Cardiac muscle cell (in vitro differentiated cells and primary cell): ENCODE measurements around the gene TRIP12. TPM values are rescaled to one million over a fixed set of nuclear protein-coding genes. Genes with fewer than 3 reads are reported as not detected.

Source experiments
- DNase-seq, 2 donors: peaks; one replicate each; pipeline versions ENCODE4 v3.0.0 to v3.0.0-alpha.2; 2010 to 2017; ENCODE audit warnings: low read depth in 1 of 2, low spot score in 1 of 2
- H3K27ac ChIP-seq: fragments of 200-600 bp; sonication (generic); 2 replicates; pipeline ENCODE4 v1.5.1; 2016
- H3K27me3 ChIP-seq: fragments of 200-600 bp; sonication (generic); 2 replicates; pipeline ENCODE4 v1.6.0; 2016; ENCODE audit warnings: control low read depth
- H3K36me3 ChIP-seq: fragments of 200-600 bp; sonication (generic); 2 replicates; pipeline ENCODE4 v1.5.1; 2016; ENCODE audit warnings: control low read depth
- H3K4me1 ChIP-seq: fragments of 200-600 bp; sonication (generic); 2 replicates; pipeline ENCODE4 v1.8.1; 2017; ENCODE audit warnings: low read depth, mild to moderate bottlenecking, mixed run types
- H3K4me3 ChIP-seq: fragments of 200-600 bp; sonication (generic); 2 replicates; pipeline ENCODE4 v1.5.1; 2016; ENCODE audit warnings: mild to moderate bottlenecking
- H3K9me3 ChIP-seq: fragments of 200-600 bp; sonication (generic); 2 replicates; pipeline ENCODE4 v1.5.1; 2017; ENCODE audit warnings: low read depth, mild to moderate bottlenecking, control low read depth
- CTCF ChIP-seq: IDR thresholded peaks from 2 replicates; pipeline ENCODE4 v1.5.1; 2012; ENCODE audit warnings: low read depth, mild to moderate bottlenecking, low read length
- polyA plus RNA-seq: library from polyadenylated mRNA; unstranded; fragments of >200 nt; fragmentation: Nextera tagmentation; extraction: Ambion mirVana; gene quantifications from 2 replicates; pipeline ENCODE4 v1.2.1, GENCODE V29; 2016
- total RNA-seq: library from RNA; depleted of rRNA; stranded (reverse); fragments of >200 nt; gene quantifications from 2 replicates; pipeline ENCODE4 v1.2.3, GENCODE V29; 2016

The TRIP12 gene
- total and polyA plus RNA-seq, 2 experiments from 2014 or later = 57.5 to 190 TPM

DNA sequence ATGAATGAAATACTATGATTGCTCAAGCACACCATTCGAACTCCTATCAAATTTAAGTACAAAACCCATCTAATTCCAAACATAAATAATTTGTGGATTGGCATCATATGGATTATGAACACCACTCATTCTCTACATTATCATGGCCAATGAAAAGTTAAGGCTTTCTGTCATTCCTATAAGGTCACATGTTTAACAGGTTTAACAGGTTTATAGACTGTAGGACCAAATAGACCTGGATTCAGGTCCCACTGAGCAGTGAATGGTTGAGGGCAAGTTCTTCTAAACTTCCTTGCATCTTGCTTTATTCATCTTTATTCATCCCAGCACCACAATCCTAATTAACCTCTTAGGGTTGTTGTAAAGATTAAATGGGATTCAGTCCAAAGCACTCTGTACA, 33.9 kb upstream of the TRIP12 start:
- H3K27ac ChIP-seq = no peak overlapping the region
- H3K4me3 ChIP-seq = no peak overlapping the region
- DNase-seq = no peak
- no peaks in the 10 kb centered on the region for H3K27me3 ChIP-seq
- no peaks in the 10 kb centered on the region for H3K36me3 ChIP-seq
- no peaks in the 10 kb centered on the region for H3K4me1 ChIP-seq
- TF ChIP-seq CTCF = no peak
- H3K9me3 ChIP-seq = no peaks in the 10 kb centered on the region

GRCh38 chr2:229952256-229952835, 30.5 kb upstream of the TRIP12 start:
- Histone ChIP-seq H3K36me3 (no peaks in the 10 kb centered on the region), H3K4me1 (no peaks in the 10 kb centered on the region), H3K9me3 (no peaks in the 10 kb centered on the region), H3K27ac (no peak overlapping the region), H3K4me3 (no peak overlapping the region), H3K27me3 (no peaks in the 10 kb centered on the region)
- no peak for TF ChIP-seq CTCF
- no peak for DNase-seq

DNA sequence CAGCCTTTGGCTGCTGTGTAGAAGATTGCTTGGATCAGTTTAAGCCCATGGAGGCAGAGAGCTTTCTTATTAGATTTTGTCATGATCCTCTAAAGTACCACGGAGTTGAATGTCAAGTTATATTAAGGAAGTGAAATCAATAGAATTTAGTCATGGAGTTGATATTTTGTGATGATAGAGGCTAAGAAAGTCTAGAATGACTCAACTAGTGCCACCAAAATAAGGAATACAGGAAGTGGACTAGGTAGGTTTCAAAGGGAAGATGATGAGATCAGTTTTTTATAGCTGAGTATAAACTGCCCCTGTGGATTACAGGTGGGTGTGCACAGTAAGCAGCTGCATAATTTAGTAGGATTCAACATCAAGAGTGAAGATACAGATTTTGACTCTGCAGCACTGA, 25.7 kb upstream of the TRIP12 start:
- no peak overlapping the region for H3K4me3 ChIP-seq
- no peak for DNase-seq
- H3K27me3 ChIP-seq = no peaks in the 10 kb centered on the region
- no peaks in the 10 kb centered on the region for H3K4me1 ChIP-seq
- H3K9me3 ChIP-seq = no peaks in the 10 kb centered on the region
- H3K36me3 ChIP-seq = no peaks in the 10 kb centered on the region
- no peak for TF ChIP-seq CTCF
- H3K27ac ChIP-seq = no peak overlapping the region

- Histone ChIP-seq H3K4me1 (no peaks in the 10 kb centered on the region), H3K27me3 (no peaks in the 10 kb centered on the region), H3K4me3 (no peak overlapping the region), H3K9me3 (no peaks in the 10 kb centered on the region), H3K27ac (no peak overlapping the region), H3K36me3 (no peaks in the 10 kb centered on the region)
- DNase-seq = no peak
- TF ChIP-seq CTCF = no peak
These were observed 24.2 kb upstream of the TRIP12 start for GRCh38 chr2:229945975-229946374.

DNA sequence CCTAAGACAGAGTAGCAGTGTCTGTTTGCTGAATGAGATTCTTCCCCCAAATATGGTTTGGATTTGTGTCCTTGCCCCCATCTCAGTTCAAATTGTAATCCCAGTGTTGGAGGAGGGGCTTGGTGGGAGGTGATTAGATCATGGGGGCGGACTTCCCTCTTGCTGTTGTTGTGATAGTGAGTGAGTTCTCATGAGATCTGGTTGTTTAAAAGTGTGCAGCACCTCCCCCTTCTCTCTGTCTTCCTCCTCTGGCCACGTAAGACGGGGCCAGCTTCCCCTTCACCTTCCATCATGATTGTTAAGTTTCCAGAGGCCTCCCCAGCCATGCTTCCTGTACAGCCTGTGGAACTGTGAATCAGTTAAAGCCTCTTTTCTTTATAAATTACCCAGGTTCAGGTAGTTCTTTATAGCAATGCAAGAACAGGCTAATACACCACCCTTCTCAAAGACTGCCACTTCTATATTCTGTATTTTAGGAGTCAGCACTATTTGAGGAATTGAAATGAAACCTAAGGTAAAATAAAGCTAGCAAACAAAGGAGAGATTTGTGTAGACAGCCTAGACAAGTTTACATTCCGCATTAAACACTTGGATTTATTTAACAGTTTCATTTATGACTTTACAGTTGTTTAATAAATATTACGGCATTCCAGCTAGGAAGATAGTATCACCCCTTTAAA, 22.1 kb upstream of the TRIP12 start:
- peak in 1 of 2 donors; percentile 6 for DNase-seq
- Histone ChIP-seq H3K36me3 (no peaks in the 10 kb centered on the region), H3K27me3 (no peaks in the 10 kb centered on the region), H3K27ac (peak overlapping the region; percentile 15), H3K4me1 (no peaks in the 10 kb centered on the region), H3K9me3 (no peaks in the 10 kb centered on the region), H3K4me3 (no peak overlapping the region)
- TF ChIP-seq CTCF = no peak
